ENCODE results near the gene ANKRD13B.

DNA sequence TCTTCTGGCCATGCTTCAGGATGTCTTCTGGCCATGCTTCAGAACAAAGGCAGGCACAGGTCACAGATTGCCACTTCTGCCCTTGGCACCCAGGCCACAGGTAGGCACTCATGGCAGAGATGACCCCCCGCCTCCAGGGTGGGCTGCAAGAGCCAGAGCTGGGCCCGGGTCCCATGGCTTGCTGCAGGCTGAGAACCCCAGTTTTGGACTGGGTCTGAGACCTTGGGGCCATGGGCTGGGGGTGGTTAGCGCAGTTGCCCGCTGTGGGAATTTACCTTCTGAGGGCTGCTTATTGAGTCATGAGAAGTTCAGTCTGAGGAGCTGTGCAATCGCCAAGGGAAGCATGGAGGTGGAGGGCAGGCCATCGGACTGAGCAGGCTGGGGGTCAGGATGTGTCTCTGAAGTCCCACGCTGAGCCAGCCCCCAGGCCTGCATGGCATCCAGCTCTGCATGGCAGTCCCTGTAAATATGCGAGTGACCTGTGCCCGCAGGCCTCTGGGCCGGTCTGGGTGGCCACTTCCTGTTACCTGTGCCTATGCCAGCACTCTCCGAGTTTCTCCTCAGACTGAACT lies 1.7 kb downstream of the ANKRD13B start:
- TF ChIP-seq NFKBIZ (CRISPR knock-in tag; IDR thresholded peaks at IDR 0.05): no peak
- TF ChIP-seq STAT5B (CRISPR knock-in tag; IDR thresholded peaks at IDR 0.05): no peak
- no peak for TF ChIP-seq HNRNPUL1 (IDR thresholded peaks at IDR 0.05; ENCODE audit: low read depth, low read length)
- TF ChIP-seq, protein P1, sequence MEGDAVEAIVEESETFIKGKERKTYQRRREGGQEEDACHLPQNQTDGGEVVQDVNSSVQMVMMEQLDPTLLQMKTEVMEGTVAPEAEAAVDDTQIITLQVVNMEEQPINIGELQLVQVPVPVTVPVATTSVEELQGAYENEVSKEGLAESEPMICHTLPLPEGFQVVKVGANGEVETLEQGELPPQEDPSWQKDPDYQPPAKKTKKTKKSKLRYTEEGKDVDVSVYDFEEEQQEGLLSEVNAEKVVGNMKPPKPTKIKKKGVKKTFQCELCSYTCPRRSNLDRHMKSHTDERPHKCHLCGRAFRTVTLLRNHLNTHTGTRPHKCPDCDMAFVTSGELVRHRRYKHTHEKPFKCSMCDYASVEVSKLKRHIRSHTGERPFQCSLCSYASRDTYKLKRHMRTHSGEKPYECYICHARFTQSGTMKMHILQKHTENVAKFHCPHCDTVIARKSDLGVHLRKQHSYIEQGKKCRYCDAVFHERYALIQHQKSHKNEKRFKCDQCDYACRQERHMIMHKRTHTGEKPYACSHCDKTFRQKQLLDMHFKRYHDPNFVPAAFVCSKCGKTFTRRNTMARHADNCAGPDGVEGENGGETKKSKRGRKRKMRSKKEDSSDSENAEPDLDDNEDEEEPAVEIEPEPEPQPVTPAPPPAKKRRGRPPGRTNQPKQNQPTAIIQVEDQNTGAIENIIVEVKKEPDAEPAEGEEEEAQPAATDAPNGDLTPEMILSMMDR (CRISPR knock-in tag; IDR thresholded peaks at IDR 0.05): no peak
- no peak for TF ChIP-seq ZNF263 (CRISPR knock-in tag; IDR thresholded peaks at IDR 0.05)
- TF ChIP-seq ARNT2 (CRISPR knock-in tag; IDR thresholded peaks at IDR 0.05; ENCODE audit: low read depth): no peak
- TF ChIP-seq TEAD3 (CRISPR knock-in tag; optimal IDR thresholded peaks at IDR 0.05; ENCODE audit: borderline replicate concordance): no peak
- TF ChIP-seq CHD4 (IDR thresholded peaks at IDR 0.05; ENCODE audit: borderline replicate concordance, low read length): no peak
- TF ChIP-seq TP53 (CRISPR knock-in tag; conservative IDR thresholded peaks at IDR 0.05): no peak
- TF ChIP-seq ZSCAN31 (CRISPR knock-in tag; IDR thresholded peaks at IDR 0.05; ENCODE audit: low read depth): no peak
- TF ChIP-seq GPBP1L1 (CRISPR knock-in tag; IDR thresholded peaks at IDR 0.05): no peak
- TF ChIP-seq, protein P2, sequence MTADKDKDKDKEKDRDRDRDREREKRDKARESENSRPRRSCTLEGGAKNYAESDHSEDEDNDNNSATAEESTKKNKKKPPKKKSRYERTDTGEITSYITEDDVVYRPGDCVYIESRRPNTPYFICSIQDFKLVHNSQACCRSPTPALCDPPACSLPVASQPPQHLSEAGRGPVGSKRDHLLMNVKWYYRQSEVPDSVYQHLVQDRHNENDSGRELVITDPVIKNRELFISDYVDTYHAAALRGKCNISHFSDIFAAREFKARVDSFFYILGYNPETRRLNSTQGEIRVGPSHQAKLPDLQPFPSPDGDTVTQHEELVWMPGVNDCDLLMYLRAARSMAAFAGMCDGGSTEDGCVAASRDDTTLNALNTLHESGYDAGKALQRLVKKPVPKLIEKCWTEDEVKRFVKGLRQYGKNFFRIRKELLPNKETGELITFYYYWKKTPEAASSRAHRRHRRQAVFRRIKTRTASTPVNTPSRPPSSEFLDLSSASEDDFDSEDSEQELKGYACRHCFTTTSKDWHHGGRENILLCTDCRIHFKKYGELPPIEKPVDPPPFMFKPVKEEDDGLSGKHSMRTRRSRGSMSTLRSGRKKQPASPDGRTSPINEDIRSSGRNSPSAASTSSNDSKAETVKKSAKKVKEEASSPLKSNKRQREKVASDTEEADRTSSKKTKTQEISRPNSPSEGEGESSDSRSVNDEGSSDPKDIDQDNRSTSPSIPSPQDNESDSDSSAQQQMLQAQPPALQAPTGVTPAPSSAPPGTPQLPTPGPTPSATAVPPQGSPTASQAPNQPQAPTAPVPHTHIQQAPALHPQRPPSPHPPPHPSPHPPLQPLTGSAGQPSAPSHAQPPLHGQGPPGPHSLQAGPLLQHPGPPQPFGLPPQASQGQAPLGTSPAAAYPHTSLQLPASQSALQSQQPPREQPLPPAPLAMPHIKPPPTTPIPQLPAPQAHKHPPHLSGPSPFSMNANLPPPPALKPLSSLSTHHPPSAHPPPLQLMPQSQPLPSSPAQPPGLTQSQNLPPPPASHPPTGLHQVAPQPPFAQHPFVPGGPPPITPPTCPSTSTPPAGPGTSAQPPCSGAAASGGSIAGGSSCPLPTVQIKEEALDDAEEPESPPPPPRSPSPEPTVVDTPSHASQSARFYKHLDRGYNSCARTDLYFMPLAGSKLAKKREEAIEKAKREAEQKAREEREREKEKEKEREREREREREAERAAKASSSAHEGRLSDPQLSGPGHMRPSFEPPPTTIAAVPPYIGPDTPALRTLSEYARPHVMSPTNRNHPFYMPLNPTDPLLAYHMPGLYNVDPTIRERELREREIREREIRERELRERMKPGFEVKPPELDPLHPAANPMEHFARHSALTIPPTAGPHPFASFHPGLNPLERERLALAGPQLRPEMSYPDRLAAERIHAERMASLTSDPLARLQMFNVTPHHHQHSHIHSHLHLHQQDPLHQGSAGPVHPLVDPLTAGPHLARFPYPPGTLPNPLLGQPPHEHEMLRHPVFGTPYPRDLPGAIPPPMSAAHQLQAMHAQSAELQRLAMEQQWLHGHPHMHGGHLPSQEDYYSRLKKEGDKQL (CRISPR knock-in tag; IDR thresholded peaks at IDR 0.05; ENCODE audit: low read depth): no peak

All from HepG2 (cell line).